HK-2 (cell line): ENCODE measurements around the gene TXNRD1.
"Not testable (repeated sequence)": the region's sequence is repeated elsewhere in the genome, so short reads cannot be mapped to it uniquely, and the experiment has no call there.

Experiments
- DNase-seq: peaks from one replicate; pipeline ENCODE4 v3.0.0-alpha.2; 2018; ENCODE audit not compliant: unreplicated experiment

The TXNRD1 gene

GRCh38 chr12:104237930-104238329 lies 22.4 kb downstream of the TXNRD1 start:
- DNase-seq = no peak

GRCh38 chr12:104242546-104243206 lies 27.1 kb downstream of the TXNRD1 start:
- no peak for DNase-seq

- DNase-seq = no peak
Measured at GRCh38 chr12:104243551-104243950, 28.0 kb downstream of the TXNRD1 start.

GRCh38 chr12:104243971-104244370 lies 28.4 kb downstream of the TXNRD1 start:
- DNase-seq = no peak

GRCh38 chr12:104247698-104248097 lies 32.1 kb downstream of the TXNRD1 start:
- DNase-seq = no peak

- no peak for DNase-seq
Measured at GRCh38 chr12:104248444-104248843, 32.9 kb downstream of the TXNRD1 start.

- DNase-seq = no peak
Measured at GRCh38 chr12:104249017-104249416, 33.4 kb downstream of the TXNRD1 start.

- no peak for DNase-seq
Measured at GRCh38 chr12:104249898-104250297, 34.3 kb downstream of the TXNRD1 start.

GRCh38 chr12:104250366-104251125 lies 35.0 kb downstream of the TXNRD1 start:
- no peak for DNase-seq

GRCh38 chr12:104257913-104258472 lies 42.4 kb downstream of the TXNRD1 start:
- DNase-seq = no peak

GRCh38 chr12:104258476-104259067 lies 43.0 kb downstream of the TXNRD1 start:
- no peak for DNase-seq

GRCh38 chr12:104263026-104263425 lies 47.4 kb downstream of the TXNRD1 start:
- no peak for DNase-seq

- DNase-seq = no peak
Measured at GRCh38 chr12:104263580-104264358, 48.2 kb downstream of the TXNRD1 start.

GRCh38 chr12:104265436-104265835 lies 49.9 kb downstream of the TXNRD1 start:
- not testable (repeated sequence) for DNase-seq

- DNase-seq = no peak
Measured at GRCh38 chr12:104272938-104273337, 57.4 kb downstream of the TXNRD1 start.

GRCh38 chr12:104273503-104273902 lies 57.9 kb downstream of the TXNRD1 start:
- DNase-seq = no peak

- no peak for DNase-seq
Measured at GRCh38 chr12:104274811-104275210, 59.2 kb downstream of the TXNRD1 start.

GRCh38 chr12:104275689-104276088 lies 60.1 kb downstream of the TXNRD1 start:
- peak; percentile 39 for DNase-seq

- peak; percentile 76 for DNase-seq
Measured at GRCh38 chr12:104276273-104277131, 60.9 kb downstream of the TXNRD1 start.

GRCh38 chr12:104279164-104279563 lies 63.6 kb downstream of the TXNRD1 start:
- DNase-seq = no peak

- DNase-seq = no peak
Measured at GRCh38 chr12:104280111-104280510, 64.5 kb downstream of the TXNRD1 start.
